Ovary (tissue), 3 donors: ENCODE results near the gene NMT1.

Experiments
- EP300 ChIP-seq: sonication (generic); formaldehyde crosslinking; IDR thresholded peaks from one replicate; pipeline ENCODE4 v1.6.1; 2017; ENCODE audit warnings: antibody characterized with exemption
- POLR2A ChIP-seq: fragments of 450-650 bp; IDR thresholded peaks from one replicate; pipeline ENCODE4 v1.6.1; 2017; ENCODE audit warnings: antibody characterized with exemption, mild to moderate bottlenecking, moderate library complexity
- TF ChIP-seq, protein P1 (sequence below), 3 donors: fragments of 450-650 bp in 2 of 3; fragments of 200-600 bp in 1 of 3; IDR thresholded peaks; one replicate each; pipeline versions ENCODE4 v1.5.1 to v1.8.0; 2016 to 2022; ENCODE audit warnings: antibody characterized with exemption in 3 of 3, mild to moderate bottlenecking in 1 of 3
- donor health status: DM: no; HTN: no; CAD: no.

DNA sequence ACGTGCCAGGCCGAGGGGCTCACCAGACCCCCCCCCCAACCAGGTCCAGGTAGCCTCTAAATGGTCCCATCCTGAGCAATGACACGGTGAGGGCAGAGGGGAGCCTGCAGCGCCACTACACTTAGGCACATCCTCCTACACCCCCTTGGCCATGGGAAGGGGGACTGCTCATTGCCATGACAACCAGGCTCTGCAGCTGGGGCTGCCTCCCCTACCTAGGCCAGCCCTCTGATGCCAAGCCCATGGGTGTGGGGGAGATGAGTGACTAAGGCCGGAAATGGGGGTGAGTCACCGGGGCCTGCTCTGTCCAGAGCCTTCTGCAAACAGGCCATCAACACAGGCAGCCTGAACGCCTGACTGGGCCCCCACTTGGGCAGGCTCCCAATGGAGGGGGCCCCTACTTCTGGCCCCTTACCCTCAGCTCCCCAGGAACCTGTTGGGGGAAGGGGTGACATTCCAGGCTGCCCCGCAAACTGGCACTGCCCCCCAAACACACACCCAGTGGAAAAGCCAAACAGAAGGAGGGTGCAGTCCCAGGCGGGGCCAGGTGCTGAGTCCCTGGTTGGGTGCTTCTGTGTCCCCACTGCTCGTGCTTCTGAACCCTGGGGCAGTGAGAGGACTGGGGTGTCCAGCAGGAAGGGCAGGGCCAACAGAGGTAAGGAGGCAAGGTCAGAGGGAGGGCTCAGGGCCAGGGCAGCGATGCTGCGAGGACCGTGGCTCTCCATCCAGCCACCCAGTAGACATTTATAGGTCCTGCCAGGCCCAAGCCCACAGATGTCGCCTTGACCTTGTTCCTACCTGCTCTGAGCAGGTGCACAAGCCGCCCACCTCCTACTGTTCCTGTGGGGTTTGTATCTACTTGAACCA, 63.0 kb downstream of the NMT1 start:
- TF ChIP-seq POLR2A: no peak
- TF ChIP-seq, protein P1, sequence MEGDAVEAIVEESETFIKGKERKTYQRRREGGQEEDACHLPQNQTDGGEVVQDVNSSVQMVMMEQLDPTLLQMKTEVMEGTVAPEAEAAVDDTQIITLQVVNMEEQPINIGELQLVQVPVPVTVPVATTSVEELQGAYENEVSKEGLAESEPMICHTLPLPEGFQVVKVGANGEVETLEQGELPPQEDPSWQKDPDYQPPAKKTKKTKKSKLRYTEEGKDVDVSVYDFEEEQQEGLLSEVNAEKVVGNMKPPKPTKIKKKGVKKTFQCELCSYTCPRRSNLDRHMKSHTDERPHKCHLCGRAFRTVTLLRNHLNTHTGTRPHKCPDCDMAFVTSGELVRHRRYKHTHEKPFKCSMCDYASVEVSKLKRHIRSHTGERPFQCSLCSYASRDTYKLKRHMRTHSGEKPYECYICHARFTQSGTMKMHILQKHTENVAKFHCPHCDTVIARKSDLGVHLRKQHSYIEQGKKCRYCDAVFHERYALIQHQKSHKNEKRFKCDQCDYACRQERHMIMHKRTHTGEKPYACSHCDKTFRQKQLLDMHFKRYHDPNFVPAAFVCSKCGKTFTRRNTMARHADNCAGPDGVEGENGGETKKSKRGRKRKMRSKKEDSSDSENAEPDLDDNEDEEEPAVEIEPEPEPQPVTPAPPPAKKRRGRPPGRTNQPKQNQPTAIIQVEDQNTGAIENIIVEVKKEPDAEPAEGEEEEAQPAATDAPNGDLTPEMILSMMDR (IDR thresholded peaks at IDR 0.05): no peak
- no peak for TF ChIP-seq EP300
